PC-9 (cell line): ENCODE data around the gene EVC2.

Experiments used
- CTCF ChIP-seq: fragments of 200-600 bp; sonication (generic); conservative IDR thresholded peaks from 2 replicates; pipeline ENCODE4 v1.6.1; 2017; ENCODE audit warnings: mixed run types, antibody characterized with exemption, mild to moderate bottlenecking, moderate library complexity
- EZH2 ChIP-seq: fragments of 200-600 bp; sonication (generic); IDR thresholded peaks from 2 replicates; pipeline ENCODE4 v1.8.0; 2017; ENCODE audit warnings: antibody characterized with exemption, low read depth

DNA sequence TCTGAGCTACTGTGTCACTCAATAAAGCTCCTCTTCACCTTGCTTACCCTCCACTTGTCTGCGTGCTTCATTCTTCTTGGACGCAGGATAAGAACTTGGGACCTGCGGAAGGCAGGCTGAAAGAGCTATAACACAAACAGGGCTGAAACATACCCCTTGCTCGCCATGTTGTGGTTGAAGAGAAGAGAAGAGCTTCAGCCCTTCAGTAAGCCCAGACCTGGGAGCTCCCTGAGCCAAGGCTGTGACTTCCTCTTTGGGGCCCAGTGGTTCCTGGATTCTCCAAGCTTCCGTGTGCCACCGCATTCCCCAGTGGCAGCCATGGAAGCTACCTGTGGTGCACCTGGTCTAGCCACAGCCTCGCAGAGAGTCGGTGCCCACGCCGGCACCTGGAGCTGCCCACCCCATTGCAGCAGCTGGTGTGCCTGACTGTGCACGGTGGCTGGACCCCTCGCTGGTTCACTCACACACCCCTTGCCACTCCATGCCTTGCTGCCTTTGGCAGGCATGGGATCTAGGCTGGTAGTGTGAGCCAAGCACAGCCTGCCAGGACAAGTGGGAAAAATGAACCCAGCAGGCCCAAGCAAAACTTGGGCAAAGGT is 160.6 kb downstream of the EVC2 start:
- TF ChIP-seq EZH2 (no peak), CTCF (no peak)
